Measurements from ENCODE around the gene ZC3H8. TPM values are rescaled to one million over a fixed set of nuclear protein-coding genes. Genes with fewer than 3 reads are reported as not detected.
"Not testable (repeated sequence)": the region's sequence is repeated elsewhere in the genome, so short reads cannot be mapped to it uniquely, and the experiment has no call there.

ZC3H8 gene
- total RNA-seq, 6 experiments from 2014 or later: 3.4 to 34.4 (median 4.5) TPM

GRCh38 chr2:112290088-112290487, 35.2 kb upstream of the ZC3H8 start:
- Histone ChIP-seq H3K9me3 (no peaks in the 10 kb centered on the region), H3K36me3 (no peaks in the 10 kb centered on the region), H3K4me3 (no peak overlapping the region), H3K27me3 (no peaks in the 10 kb centered on the region), H3K4me1 (peaks cover 0 to 8% (median 2%) of the 10 kb centered on the region in 4 donors), H3K27ac (peak overlapping the region in 1 of 3 donors; percentile 11)
- TF ChIP-seq CTCF (IDR thresholded peaks at IDR 0.05): no peak
- TF ChIP-seq POLR2A (IDR thresholded peaks at IDR 0.05): no peak
- no peak for DNase-seq
- intact Hi-C loops (cut with DNase I): no loop called here
- ATAC-seq: no peak
- 81% methylated on average over 3 of the region's 3 CpGs for WGBS (ENCODE audit: insufficient coverage, low coverage, low lambda C conversion rate, missing lambda C conversion rate)

- H3K27ac ChIP-seq: peak overlapping the region in 2 of 3 donors; percentile 31 to 75
- WGBS (ENCODE audit: insufficient coverage, low coverage, low lambda C conversion rate, missing lambda C conversion rate): 25% methylated on average over 2 of the region's 2 CpGs
- H3K36me3 ChIP-seq; H3K9me3 ChIP-seq; H3K4me3 ChIP-seq; H3K27me3 ChIP-seq; DNase-seq; intact Hi-C loops (cut with DNase I): not testable (repeated sequence)
- ATAC-seq: peak in 3 of 4 donors; percentile 33 to 62 (median 34)
- H3K4me1 ChIP-seq: peaks cover 0 to 28% (median 4%) of the 10 kb centered on the region in 4 donors
Observed at GRCh38 chr2:112283535-112283934, 28.7 kb upstream of the ZC3H8 start.

- H3K36me3 ChIP-seq; H3K27me3 ChIP-seq; intact Hi-C loops (cut with DNase I); DNase-seq; H3K4me3 ChIP-seq; H3K9me3 ChIP-seq: not testable (repeated sequence)
- peak; percentile 57 to 76 (median 72) for ATAC-seq
- H3K4me1 ChIP-seq: peaks cover 0 to 37% (median 7%) of the 10 kb centered on the region in 4 donors
- H3K27ac ChIP-seq: peak overlapping the region in 2 of 3 donors; percentile 28 to 75
- WGBS (ENCODE audit: insufficient coverage, low coverage, low lambda C conversion rate, missing lambda C conversion rate): 24% methylated on average over 3 of the region's 4 CpGs
Observed at GRCh38 chr2:112282066-112282465, 27.2 kb upstream of the ZC3H8 start.

GRCh38 chr2:112277596-112278220, 22.9 kb upstream of the ZC3H8 start:
- no peak for TF ChIP-seq POLR2A (IDR thresholded peaks at IDR 0.05)
- TF ChIP-seq CTCF (IDR thresholded peaks at IDR 0.05): no peak
- Histone ChIP-seq H3K4me1 (peaks cover 0 to 23% (median 3%) of the 10 kb centered on the region in 4 donors), H3K36me3 (no peaks in the 10 kb centered on the region), H3K27ac (peak overlapping the region in 2 of 3 donors; percentile 22 to 32), H3K27me3 (no peaks in the 10 kb centered on the region), H3K4me3 (no peak overlapping the region), H3K9me3 (no peaks in the 10 kb centered on the region)
- intact Hi-C loops (cut with DNase I): no loop called here
- ATAC-seq (no peak), DNase-seq (no peak)
- 42% methylated on average over 5 of the region's 5 CpGs for WGBS (ENCODE audit: insufficient coverage, low coverage, low lambda C conversion rate, missing lambda C conversion rate)

GRCh38 chr2:112276954-112277353, 22.1 kb upstream of the ZC3H8 start:
- peak overlapping the region; percentile 100 for H3K27ac ChIP-seq
- H3K4me1 ChIP-seq: peaks cover 0 to 16% (median 3%) of the 10 kb centered on the region in 4 donors
- peak overlapping the region in 2 of 3 donors; percentile 77 to 78 for H3K4me3 ChIP-seq
- no peak for ATAC-seq
- intact Hi-C loops (cut with DNase I): no loop called here
- no peak for DNase-seq
- H3K27me3 ChIP-seq: no peaks in the 10 kb centered on the region
- TF ChIP-seq POLR2A (IDR thresholded peaks at IDR 0.05): no peak
- no peak for TF ChIP-seq CTCF (IDR thresholded peaks at IDR 0.05)
- WGBS (ENCODE audit: insufficient coverage, low coverage, low lambda C conversion rate, missing lambda C conversion rate): 43% methylated on average over 5 of the region's 5 CpGs
- H3K36me3 ChIP-seq: no peaks in the 10 kb centered on the region
- no peaks in the 10 kb centered on the region for H3K9me3 ChIP-seq

Data from right lobe of liver (tissue), 6 donors.